Measurements from ENCODE around the gene MAS1L. TPM values are rescaled to one million over a fixed set of nuclear protein-coding genes. Genes with fewer than 3 reads are reported as not detected.

The MAS1L gene
- not detected for polyA plus RNA-seq (ENCODE audit: insufficient read length in 3 of 3)
- long read RNA-seq, donor 1: 0 reads
- long read RNA-seq, donor 2: 0 reads
- long read RNA-seq, donor 3: 0 reads
- long read RNA-seq, donor 4: 0 reads
- long read RNA-seq, donor 5: 0 reads
- long read RNA-seq, donor 6: 0 reads
- long read RNA-seq, donor 7: 0 reads
- long read RNA-seq, donor 8: 0 reads
- long read RNA-seq, donor 9: 0 reads
- long read RNA-seq, donor 10: 0 reads
- long read RNA-seq, donor 11: 0 reads
- long read RNA-seq, donor 12: 0 reads
- long read RNA-seq, donor 13: 0 reads
- long read RNA-seq, donor 14: 0 reads
- long read RNA-seq, donor 15: 0 reads
- long read RNA-seq, donor 16: 0 reads

GRCh38 chr6:29487660-29488059 lies at the start of gene MAS1L:
Gene MAS1L, minus strand, starts transcription at chr6:29487956. Its CDS starts 54 bp downstream, at chr6:29487902.
- DNase-seq: no peak

- no peak for DNase-seq
Observed at GRCh38 chr6:29532320-29532951, 44.7 kb upstream of the MAS1L start.

DNA sequence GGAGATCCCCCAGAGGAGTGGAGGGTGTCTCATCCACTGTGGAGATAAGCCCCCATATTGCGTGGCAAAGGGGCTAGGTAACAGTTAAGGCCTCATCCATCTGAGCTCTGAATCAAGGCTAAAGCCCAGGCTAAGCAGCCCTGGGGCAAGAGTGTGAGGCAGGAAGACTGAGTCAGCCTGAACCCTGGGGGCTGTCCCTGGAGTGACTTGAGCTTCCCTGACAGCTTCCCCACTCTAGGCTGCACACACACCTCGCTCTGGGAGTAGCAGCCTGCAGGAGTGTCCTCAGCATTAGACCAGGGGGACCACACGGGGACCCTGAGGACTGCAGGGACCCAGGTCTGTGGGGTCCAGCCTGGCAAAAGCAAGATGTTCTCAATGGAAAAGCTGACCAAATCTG lies 43.9 kb upstream of the MAS1L start:
- no peak for DNase-seq

DNA sequence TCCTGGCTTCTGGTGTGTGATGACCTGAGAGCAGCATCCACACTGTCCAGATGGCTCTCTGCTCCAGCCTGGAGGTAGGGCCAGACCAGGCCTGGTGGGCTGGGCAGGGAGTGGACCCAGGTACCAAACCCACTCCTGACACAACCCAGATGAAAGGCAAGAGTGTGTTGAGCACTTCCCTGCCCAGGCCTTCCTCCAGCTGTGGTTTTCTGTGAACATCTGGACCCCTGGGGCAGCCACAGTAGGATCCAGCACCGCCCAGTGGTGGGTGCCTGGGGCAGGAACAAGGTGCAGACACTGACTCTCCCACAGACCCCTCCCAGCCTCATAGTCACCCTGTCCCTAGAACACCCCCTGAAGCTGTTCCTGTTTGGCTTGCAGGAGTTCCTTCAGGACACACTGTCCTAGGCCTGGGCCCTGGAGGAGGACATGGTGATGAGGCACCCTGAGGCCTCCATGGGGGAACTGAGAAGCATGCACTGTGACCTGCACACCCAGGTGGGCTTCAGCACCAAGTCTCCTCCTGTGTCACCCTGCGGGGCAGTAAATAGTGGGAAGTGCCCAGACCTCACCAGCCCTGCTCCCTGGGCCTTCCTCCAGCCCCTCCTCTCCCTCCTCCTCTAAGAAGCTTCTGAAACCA lies 43.0 kb upstream of the MAS1L start:
- DNase-seq: no peak

- no peak for DNase-seq
Observed at GRCh38 chr6:29529956-29530355, 42.2 kb upstream of the MAS1L start.

- no peak for DNase-seq
Observed at GRCh38 chr6:29528988-29529560, 41.3 kb upstream of the MAS1L start.

DNA sequence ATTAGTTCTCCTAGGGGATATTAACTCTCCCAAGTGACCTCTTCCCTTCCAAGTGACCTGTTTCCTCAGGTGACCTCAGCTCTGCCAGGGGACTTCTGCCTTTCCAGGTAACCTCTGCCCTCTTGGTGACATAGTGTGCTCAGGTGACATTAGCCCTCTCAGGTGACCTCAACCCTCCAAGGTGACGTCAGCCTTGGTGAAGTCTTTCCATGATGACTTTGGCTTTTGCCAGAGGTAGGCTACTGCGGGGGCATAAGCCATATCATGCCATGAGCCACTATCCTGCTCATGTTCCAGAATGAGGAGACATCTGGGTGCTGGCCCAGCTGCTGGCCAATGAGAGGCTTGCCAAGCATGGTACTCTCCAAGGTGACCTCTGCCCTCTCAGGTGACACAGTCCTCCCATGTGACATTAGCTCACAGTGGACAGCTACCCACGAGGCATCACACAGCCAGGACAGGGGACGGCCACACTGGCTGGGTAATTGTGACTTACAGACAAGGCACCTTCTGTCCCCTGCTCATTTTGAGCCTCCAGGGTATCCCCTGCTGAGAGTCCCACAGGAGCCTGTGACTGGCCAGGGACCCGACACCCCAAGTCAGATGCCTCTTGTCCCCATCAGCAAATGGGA lies 40.7 kb upstream of the MAS1L start:
- no peak for DNase-seq

- no peak for DNase-seq
Observed at GRCh38 chr6:29527564-29527963, 39.8 kb upstream of the MAS1L start.

DNA sequence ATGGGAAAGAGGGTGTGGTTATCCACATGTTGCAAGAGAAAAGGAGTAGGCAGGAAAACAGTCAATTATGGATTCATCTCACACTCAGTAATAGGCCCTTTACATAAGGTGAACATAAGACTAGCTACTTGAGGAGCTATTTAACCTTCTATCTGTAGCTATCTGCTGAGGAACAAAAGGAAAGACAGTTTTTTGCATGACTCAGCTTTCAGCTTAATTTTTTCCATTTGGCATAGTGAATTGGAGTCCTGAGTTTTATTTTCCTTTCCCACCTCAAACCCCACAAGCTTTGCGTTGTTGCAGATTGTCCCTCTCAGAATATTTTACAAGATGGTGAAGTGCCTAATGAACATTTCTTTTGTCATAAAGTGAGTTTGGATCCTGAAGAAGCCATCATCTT lies 39.4 kb upstream of the MAS1L start:
- no peak for DNase-seq

DNA sequence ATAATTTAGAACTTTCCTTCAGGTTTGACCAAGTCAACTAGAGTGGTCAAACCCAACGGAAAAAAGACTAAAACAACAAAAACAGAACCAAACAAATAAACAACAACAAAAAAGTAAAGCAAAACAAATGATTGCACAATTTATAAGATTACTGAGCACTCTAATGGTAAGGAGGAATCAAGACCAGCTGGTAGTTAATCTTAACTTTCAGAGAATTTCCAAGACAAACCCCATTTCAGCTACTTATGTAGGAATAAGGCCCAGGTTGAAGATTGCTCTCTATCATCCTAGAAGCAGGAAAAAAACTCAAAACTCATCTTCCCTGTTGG lies 37.5 kb upstream of the MAS1L start:
- DNase-seq: no peak

DNA sequence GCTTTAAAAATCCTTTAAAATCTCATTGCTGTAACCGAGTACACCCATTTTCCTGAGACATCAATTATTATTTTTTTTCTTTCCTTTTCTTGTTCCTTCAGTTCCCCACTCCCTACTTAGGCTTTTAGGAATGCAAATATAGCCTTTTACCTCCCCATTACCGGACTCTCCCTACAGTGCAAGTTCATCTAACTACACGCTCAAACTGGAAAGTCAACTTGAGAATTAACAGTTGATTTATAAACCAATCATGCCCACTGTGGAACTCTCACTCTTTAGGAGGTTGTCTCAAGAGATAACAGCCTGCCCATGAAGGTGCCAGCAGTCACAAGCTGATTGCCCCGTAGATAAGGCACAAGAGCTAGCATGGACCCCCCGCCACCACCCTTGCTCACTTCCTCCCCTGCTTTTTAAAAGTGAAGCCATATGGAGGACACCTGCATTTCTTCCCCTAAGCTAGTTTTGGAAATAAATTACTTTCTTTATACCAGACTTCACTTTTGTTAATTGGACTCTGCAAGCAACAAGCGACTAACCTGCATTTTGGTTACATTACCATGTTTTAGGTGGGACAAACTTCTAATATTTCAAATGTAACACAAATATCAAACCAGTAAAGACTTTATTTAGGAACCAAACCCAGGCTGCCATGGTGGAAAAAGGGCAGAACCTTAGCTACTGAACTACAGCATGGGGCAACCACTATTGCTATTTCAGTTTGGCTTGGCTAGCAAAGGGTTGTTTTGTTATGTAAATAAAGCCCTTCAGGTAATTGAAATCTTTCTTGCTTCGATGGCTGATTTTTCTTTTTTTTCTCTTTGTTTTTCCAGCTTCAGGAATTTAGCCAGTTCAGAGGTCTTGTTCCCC lies 36.9 kb upstream of the MAS1L start:
- no peak for DNase-seq

DNA sequence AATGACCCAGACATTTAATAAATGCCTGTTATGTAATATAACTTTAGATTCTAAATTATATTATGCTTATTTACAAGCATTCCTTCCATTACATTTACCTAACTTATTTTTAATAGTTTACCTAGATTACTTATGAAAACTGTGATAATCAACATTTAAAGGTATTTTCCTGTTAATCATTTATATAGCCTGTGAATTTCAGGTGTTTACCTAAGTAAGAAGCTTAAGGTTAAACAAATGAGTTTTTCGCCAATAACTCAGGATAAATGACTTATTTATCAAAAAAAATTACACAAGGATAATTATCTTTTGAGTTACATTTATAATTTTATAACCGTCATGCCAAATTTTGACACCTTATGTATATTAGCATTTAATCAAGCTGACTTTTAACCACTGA lies 36.3 kb upstream of the MAS1L start:
- DNase-seq: no peak

- DNase-seq: no peak
Observed at GRCh38 chr6:29522227-29522626, 34.5 kb upstream of the MAS1L start.

DNA sequence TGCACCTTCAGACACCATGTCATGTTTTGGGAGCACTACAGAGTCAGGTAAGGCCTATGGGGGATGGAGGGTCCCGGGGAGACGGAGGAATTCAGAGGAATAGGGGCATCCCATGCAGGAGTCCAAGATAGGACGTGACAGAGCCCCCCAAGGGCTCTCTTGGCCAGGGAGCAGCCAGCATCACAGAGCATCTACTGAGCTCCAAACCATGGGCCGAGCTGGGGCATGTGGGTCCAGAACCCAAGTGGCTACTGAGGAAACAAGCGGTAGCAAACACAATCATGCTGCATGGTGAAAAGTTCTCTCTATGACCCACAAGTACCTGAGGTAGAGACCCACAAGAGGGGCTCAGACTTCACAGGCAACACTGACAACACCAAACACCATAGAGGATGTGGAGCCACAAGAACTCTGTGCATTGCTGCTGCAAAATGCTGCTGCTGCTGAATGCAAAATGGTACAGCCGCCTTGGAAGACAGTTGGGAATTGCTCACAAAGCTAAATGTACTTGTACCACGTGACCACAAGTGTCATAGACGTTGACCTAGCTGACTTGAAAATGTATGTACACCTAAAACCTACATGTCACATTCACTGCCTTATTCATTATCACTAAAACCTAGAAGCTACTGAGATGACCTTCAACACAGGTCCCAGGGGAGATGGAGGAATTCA lies 33.4 kb upstream of the MAS1L start:
- no peak for DNase-seq

DNA sequence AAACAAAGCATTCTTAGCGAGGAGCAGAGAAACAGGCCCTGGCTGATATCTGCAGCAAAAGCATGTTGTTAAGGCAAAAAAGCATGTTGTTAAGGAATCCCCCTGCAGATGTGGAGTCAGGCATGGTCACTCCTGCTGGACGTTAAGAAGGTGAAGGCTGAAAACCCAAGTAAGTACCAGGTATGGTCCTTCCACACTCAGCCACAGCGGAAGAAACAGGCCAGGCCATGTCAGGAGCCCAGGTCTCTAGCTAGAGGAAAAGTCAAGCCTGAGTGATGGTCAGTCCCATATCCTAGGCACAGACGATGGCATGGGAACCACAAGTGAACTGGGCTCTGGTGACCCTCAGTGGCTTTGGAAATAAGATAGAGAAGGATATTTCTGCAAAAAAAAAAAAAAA lies 32.5 kb upstream of the MAS1L start:
- DNase-seq: no peak

GRCh38 chr6:29519291-29520010 lies 31.7 kb upstream of the MAS1L start:
- no peak for DNase-seq

DNA sequence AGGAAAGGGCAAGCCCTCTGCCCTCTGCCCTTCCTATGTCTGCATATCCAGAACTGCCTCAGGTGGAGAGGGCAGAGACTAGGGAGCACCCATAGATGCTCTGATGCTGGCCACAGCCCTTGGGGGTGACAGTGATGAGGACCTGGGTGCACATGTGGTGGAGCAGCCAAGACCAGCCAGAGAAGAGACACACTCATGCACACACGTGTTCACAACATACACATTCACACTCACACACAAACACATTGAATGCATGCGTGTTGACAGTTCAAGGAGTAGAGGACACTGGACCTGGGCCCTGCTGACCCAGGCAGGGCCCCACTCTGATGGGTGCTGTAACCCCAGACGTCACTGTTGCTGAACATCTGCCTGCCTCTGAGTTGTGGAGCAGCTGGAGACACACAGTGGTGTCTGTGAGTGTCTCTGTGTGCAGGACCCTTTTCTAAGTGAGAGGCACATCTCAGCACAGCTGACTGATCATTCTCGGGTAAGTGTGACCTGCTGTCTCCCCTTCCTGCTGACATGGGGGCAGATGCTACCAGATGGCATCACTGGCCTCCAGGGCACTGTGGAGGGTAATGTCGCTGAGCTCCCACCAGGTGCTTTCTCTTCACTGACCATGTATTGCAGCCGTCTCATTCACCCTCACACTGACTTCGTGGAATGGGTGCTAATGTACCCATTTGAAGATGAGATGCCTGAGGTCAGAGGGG lies 30.1 kb upstream of the MAS1L start:
- DNase-seq: no peak

- DNase-seq: no peak
Observed at GRCh38 chr6:29517245-29517644, 29.5 kb upstream of the MAS1L start.

GRCh38 chr6:29516108-29516507 lies 28.4 kb upstream of the MAS1L start:
- DNase-seq: no peak
